K562 (cell line): Measurements from ENCODE around the gene ADGRG1. TPM values are rescaled to one million over a fixed set of nuclear protein-coding genes. Genes with fewer than 3 reads are reported as not detected.

ENCODE experiments used
- AFF4 ChIP-seq: sonication (generic); formaldehyde crosslinking; IDR thresholded peaks from 2 replicates; pipeline ENCODE4 v1.8.0; 2023; ENCODE audit warnings: mild to moderate bottlenecking, missing genetic modification reagents
- ARID3A ChIP-seq: IDR thresholded peaks from 2 replicates; pipeline ENCODE4 v1.6.1; 2012; ENCODE audit warnings: low read depth, low read length, improper control_type of control experiment, borderline replicate concordance
- ARNT ChIP-seq, 2 experiments: fragments of 450-650 bp; IDR thresholded peaks; 2 replicates each; pipeline ENCODE4 v1.6.1; 2016; ENCODE audit warnings: mild to moderate bottlenecking in 1 of 2
- CEBPZ ChIP-seq: fragments of 150-350 bp; IDR thresholded peaks from 2 replicates; pipeline ENCODE4 v1.6.1; 2014; ENCODE audit warnings: low read depth, mild to moderate bottlenecking, low read length, borderline replicate concordance
- HDAC3 ChIP-seq: fragments of 450-650 bp; IDR thresholded peaks from 2 replicates; pipeline ENCODE4 v1.6.1; 2018; ENCODE audit warnings: borderline replicate concordance, mild to moderate bottlenecking, moderate library complexity; ENCODE audit not compliant: partially characterized antibody
- HNRNPH1 ChIP-seq: fragments of 200-400 bp; formaldehyde crosslinking; optimal IDR thresholded peaks from 2 replicates; pipeline ENCODE3; 2017; ENCODE audit warnings: low read depth, mild to moderate bottlenecking, low read length, moderate library complexity
- MTF1 ChIP-seq: fragments of 250-450 bp; sonication (Bioruptor Pico); IDR thresholded peaks from 2 replicates; pipeline ENCODE4 v1.9.0; 2021; ENCODE audit warnings: moderate library complexity, mild to moderate bottlenecking, inconsistent platforms, borderline replicate concordance
- POLR2G ChIP-seq: fragments of 200-400 bp; formaldehyde crosslinking; IDR thresholded peaks from 2 replicates; pipeline ENCODE4 v1.6.1; 2017; ENCODE audit warnings: low read depth, mild to moderate bottlenecking, antibody characterized with exemption, low read length, moderate library complexity
- RBM17 ChIP-seq: fragments of 200-400 bp; formaldehyde crosslinking; IDR thresholded peaks from 2 replicates; pipeline ENCODE4 v1.6.1; 2017; ENCODE audit warnings: low read depth, mild to moderate bottlenecking, low read length, borderline replicate concordance
- RFX5 ChIP-seq: IDR thresholded peaks from 2 replicates; pipeline ENCODE4 v1.6.1; 2011; ENCODE audit warnings: low read depth, mild to moderate bottlenecking, improper control_type of control experiment, low read length
- RHOXF2B ChIP-seq: fragments of 250-450 bp; sonication (Bioruptor Pico); conservative IDR thresholded peaks from 2 replicates; pipeline ENCODE4 v1.5.1; 2021
- ZBTB11 ChIP-seq, 3 experiments: fragments of 200-800 bp in 1 of 3; fragments of 250-450 bp in 1 of 3; fragments of 450-650 bp in 1 of 3; sonication (Bioruptor Pico) in 1 of 3; sonication (Bioruptor generic) in 1 of 3; formaldehyde crosslinking in 1 of 3; IDR thresholded peaks; 2 replicates each; pipeline versions ENCODE4 v1.6.1 to v1.8.0; 2016 to 2022; ENCODE audit warnings: mild to moderate bottlenecking in 2 of 3, missing genetic modification characterization in 2 of 3, missing compliant biosample characterization in 1 of 3, moderate library complexity in 1 of 3
- ZNF766 ChIP-seq: fragments of 200-800 bp; sonication (Bioruptor generic); conservative IDR thresholded peaks from 2 replicates; pipeline ENCODE4 v1.6.1; 2016; ENCODE audit warnings: missing genetic modification characterization, missing compliant biosample characterization
- ZSCAN32 ChIP-seq: fragments of 450-650 bp; formaldehyde crosslinking; IDR thresholded peaks from 2 replicates; pipeline ENCODE4 v1.4.0; 2020; ENCODE audit warnings: mild to moderate bottlenecking, moderate library complexity
- polyA plus RNA-seq, 8 experiments: library from polyadenylated mRNA; depleted of rRNA in 4 of 8; stranded (reverse) in 5 of 8; unstranded in 3 of 8; fragments of >200 nt; fragmentation: Nextera tagmentation in 2 of 8; fragmentation: Illumina TruSeq in 1 of 8; extraction: Ambion mirVana in 2 of 8; extraction: Trizol in 1 of 8; gene quantifications; 2 replicates each; pipeline versions ENCODE4 v1.2.1 to v1.2.3, GENCODE V29; 2011 to 2014; ENCODE audit warnings: inconsistent platforms in 1 of 8, missing spikeins in 1 of 8
- total RNA-seq, 7 experiments: library from RNA; depleted of rRNA in 6 of 7; stranded (reverse); fragments of >200 nt in 6 of 7; fragmentation: Illumina TruSeq in 2 of 7; extraction: Trizol in 2 of 7; gene quantifications; 2 replicates each; pipeline versions ENCODE4 v1.2.1 to v1.2.3, GENCODE V29; 2011 to 2021; ENCODE audit warnings: low replicate concordance in 1 of 7

Gene ADGRG1
- total and polyA plus RNA-seq, 9 of the 15 experiments (the other 6 are each of a cell fraction or from before 2014, with no cell fraction given) = 0.04 to 0.31 (median 0.16) TPM; not detected in 6

- no peak for TF ChIP-seq ARID3A
- no peak for TF ChIP-seq ARNT (IDR thresholded peaks at IDR 0.05)
- no peak for TF ChIP-seq RBM17
- no peak for TF ChIP-seq ZNF766 (CRISPR knock-in tag)
- TF ChIP-seq POLR2G = no peak
- no peak for TF ChIP-seq RHOXF2B
- no peak for TF ChIP-seq RFX5
- no peak for TF ChIP-seq MTF1 (CRISPR knock-in tag)
- no peak for TF ChIP-seq HNRNPH1
- no peak for TF ChIP-seq AFF4 (CRISPR knock-in tag)
- no peak for TF ChIP-seq CEBPZ
- no peak for TF ChIP-seq ZSCAN32 (CRISPR knock-in tag)
- no peak for TF ChIP-seq HDAC3
- TF ChIP-seq ZBTB11 (CRISPR knock-in tag; IDR thresholded peaks at IDR 0.05) = no peak
Observed at GRCh38 chr16:57690782-57691471, 62.5 kb downstream of the ADGRG1 start (continued).
